Stimulated activated CD8-positive, alpha-beta memory T cell treated with anti-CD3 and anti-CD28 coated beads, Interleukin-4, amount 100 ng/mL, for 1 hour (primary cell): ENCODE data around the gene ZIC4.

Experiments used
- DNase-seq, 2 donors: peaks; one replicate each; pipeline ENCODE4 v3.0.0-alpha.2; 2020; ENCODE audit warnings: low read depth in 2 of 2, low spot score in 1 of 2

Gene ZIC4

DNA sequence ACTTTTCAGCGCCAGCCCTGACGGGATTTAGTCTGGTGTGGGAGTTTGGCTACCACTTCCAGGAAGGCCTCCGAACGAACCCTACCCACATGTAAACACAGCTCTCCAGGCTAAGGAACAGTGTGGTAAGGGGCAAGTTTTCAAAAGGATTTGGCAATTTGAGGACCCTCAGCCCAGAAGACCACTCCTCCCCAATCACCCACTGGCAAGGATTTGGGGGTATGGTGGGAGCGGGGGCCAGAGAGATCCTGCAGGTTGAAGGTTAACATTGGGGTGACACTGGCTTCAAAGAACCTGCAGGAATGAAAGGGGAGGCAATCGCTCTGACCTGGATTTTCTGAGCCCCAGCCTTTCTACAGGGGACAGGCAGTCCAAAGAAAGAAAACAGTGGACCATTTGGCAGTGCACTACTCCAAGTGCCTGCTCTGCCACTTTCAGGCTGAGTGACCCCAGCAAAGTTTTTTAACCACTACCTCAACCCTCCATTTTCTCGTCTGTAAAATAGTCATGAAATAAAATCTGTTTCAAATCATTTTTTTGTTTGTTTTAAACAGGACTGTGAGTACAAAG, 34.5 kb downstream of the ZIC4 start:
- DNase-seq: no peak

DNA sequence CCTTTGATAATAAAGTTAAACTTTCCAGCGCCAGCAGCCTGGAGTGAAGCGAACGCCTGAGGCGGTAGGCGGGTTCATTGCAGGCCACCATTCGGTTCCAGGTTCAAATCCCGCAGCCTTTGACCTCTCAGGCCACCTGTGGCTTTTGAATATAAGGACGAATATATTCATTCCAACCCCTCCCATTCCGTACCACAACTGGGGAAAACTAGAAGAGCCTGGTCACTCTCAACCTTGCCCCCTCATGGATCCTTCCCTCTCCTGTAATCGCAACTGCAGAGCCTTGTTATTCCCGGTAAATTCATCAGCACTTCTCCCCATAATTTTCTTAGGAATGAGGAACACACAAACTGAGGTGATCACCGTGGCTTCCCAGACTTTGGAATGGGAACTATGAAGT, 35.2 kb downstream of the ZIC4 start:
- no peak for DNase-seq

DNA sequence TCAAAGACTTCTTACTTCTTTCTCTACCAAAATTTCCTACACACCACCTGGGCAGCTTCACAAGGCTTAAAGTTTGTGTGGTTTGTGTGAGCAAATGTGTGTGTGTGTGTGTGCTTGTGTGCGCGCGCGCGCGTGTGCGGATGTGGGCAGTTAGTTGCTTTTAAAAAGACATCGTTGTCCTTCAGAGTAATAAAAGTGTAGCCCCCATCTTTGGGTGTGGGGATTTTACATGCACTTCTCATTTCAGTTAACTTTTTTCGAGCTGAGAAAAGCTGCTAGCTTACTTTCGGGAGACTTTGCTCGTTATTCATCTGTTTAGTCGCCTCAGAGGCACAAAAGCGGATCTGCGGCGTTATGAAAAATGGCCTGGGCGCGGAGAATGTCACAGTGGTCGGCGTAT, 36.0 kb downstream of the ZIC4 start:
- DNase-seq: no peak

DNA sequence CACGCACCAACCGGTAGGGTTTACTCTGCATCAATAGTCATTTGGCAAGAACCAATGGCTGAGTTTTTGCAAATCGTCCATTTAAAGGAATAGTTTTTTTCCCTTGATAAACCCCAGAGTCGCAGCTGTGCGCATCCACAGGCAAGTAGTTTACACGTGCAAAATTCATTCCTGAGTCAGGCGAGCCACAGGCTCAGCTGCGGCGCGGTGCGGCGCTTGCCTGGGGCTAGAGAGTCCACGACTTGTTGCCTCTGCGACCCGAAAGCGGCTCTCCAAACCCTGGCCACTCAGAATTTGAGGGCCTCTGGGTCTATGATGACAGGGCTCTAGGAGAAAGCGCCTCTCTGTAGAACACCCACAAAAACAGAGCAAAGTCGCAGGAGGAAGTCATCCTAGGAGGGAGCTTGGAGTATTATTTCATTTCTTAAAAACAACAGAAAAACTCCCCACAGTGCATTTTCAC, 36.7 kb downstream of the ZIC4 start:
- no peak for DNase-seq

DNA sequence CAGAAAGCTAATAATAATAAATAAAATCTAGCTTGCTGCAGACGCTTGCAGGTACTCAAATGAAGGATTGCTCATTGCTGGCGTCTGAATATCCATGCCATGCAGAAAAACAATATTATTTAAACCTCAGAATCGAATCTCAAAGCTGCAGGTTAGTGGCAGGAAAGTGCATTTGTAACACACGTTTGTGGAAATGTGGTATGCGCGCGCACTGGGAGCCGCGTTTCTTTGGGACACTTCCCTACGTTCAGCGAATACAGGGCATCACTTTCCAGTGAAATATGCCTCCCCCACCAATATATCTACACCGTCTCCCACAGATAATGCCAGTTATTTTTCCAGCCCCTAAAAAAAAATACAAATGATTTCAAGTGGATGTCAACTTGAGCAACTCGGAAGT, 37.1 kb downstream of the ZIC4 start:
- no peak for DNase-seq

DNA sequence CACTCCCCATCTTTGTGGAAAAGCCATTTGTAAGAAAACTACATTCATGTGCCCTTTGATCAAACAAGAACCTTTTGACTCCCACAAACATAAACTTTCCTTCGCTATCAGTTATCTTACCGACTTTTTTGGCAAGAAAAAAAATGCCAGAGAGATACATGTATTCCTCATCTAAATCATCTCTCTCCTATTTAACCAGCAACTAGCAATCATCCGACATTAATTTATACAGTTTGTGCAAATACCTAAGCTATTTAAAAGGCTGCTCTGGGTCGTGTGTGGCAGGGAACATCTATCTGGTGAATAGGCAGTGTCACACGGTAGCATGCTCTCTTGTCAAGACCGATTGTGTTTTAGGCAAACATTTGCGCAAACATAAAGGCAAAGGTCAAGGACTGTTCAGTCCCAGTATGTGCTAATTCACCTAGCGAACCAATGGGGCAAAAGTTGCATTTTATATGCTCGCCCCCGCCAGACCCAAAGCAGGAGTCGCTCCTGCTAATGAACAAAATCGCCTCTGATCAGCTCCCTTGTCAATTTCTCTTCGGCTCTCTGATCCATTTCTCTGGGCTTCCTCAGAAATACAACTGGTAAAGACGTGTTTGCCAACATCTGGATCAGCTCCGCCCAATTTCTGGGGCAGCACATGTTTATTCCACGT, 37.7 kb downstream of the ZIC4 start:
- DNase-seq: no peak

DNA sequence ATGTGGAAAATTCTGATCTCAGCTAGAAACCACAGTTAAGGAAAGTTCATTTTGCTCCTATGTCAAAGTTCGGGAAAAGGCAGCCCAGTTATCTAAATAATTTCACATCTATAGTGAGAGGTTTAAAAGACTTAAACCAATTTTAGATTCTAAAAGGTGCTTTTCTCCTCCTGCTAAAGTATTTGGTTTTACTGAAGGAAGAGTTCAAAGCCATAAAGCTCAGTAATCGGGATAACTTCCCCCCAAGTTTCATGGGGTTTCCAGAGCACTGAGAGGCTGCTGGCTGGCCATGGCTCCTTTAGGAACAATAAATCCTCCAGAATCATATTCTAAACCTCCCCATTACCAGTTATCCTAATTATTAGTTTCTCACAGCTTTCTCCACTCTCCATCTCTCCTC, 38.2 kb downstream of the ZIC4 start:
- no peak for DNase-seq

DNA sequence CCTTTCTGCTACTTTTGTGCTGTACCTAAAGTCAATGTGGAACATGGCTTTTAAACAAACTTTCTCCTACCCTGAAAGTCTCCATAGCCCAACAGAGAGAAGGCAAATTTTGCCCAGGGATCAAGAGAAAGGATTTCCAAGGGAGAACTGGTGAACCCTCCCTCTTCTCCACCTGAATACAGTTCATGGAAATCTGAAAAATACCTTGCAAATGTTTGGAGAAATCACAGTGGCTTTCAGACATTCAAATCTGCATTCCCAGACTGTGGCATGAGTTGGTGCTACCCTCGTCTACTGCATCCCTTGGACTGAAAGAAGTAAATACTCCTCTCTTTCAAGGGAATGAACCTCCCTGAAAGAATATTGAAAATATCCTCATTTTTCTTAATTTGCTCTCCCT, 38.7 kb downstream of the ZIC4 start:
- no peak for DNase-seq

DNA sequence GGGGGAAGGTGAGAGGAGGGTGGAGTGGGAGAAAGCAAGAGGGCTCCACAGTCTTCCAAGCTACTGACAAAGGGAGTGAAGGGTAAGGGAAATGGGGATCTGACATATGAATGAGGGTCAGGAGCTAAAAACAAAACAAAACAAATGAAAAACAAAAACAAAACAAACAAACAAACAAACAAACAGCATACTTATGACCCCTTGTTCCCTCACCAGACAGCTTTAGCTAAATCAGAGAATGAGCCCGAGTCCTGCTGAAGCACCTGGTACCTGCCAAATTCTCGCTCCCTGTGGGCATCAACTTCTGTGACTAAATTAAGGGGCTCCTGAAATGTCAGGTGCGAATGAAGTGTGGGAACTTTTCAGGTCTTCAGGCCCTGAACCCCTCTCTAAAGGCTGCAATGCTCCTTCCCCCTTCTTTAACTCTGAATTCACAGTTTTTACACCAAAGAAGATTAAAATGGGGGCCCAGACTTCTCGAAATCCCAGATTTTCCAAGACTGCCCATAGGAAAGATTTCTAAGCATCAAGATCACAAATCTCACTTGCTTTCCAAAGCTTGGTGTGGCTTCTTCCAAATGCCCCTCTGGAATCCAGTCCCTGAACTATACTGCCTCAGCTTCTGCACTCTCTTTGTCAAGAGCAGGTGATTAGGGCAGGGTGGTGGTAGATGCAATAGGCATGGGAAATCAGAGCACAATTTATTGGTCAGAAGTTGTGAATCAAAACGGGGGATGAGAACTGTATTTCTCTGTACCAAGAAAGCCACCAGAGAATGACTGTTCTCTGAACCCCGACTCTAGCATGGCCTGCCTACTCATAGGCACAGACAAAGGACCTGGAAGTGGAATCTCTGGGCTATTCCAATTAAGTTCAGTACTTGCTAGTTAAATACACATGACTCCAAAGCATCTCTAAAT, 40.9 kb downstream of the ZIC4 start:
- no peak for DNase-seq

DNA sequence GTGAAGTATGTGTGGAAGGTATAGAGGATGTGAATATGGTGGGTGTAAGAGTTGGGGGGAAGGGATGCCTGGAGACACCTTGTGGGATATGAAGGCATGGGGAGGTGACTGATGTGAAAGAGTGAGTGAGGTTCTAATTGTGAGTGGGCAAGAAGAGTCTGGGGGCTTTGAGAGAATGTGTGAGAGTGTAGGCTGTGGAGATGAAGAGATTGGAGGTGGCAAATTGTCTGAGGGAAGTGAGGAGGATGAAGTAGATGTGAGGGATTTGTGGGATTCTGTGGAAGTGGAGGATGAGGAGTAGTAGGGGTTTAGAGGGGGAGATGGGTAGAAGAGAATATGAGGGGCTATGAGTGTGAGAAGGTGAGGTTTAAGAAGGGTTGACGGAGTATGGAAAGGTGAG, 41.6 kb downstream of the ZIC4 start:
- DNase-seq: no peak

DNA sequence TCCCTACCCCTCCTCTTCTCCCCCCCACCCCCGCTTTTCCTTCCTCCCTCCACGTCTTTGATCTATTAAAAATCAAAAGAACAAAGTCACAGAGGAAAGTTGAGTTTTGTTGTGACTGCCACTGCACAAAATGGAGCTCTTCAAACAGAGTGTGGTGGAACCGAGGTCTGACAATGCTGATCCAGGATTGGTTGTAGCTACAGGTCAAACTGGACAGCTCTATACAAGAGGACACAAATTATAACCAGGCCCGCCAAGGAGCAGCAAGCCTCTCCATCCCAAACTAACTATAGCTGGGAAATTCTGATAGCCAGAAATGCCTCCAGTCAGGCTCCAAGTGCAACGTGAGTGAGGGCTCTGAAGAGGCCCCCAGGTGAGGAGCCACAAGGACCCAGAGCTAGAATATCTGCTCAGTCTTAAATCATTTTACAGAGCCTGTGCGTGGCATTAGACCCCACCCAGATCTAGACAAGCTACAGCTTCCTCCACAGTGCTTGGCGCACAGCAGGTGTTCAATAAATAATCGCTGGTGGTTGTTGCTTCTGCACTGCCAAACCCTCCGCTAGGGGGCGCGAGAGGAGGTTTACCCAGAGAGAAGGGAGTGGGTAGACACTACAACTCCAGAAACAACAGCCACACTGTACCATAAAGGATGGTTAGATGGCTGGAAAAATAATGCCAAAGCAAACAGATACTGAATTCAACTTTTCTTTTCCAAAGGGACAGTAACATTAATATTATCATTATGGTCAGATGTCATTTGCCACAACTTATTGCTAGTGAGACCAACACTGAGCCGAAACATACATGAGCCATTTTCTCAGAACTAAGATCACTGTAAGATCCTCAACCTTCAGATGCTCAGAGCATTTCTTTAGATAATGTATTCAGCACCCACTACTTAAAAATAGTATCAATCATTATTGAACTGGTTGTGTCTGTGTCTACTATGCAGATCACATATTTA, 44.6 kb downstream of the ZIC4 start:
- DNase-seq: no peak

DNA sequence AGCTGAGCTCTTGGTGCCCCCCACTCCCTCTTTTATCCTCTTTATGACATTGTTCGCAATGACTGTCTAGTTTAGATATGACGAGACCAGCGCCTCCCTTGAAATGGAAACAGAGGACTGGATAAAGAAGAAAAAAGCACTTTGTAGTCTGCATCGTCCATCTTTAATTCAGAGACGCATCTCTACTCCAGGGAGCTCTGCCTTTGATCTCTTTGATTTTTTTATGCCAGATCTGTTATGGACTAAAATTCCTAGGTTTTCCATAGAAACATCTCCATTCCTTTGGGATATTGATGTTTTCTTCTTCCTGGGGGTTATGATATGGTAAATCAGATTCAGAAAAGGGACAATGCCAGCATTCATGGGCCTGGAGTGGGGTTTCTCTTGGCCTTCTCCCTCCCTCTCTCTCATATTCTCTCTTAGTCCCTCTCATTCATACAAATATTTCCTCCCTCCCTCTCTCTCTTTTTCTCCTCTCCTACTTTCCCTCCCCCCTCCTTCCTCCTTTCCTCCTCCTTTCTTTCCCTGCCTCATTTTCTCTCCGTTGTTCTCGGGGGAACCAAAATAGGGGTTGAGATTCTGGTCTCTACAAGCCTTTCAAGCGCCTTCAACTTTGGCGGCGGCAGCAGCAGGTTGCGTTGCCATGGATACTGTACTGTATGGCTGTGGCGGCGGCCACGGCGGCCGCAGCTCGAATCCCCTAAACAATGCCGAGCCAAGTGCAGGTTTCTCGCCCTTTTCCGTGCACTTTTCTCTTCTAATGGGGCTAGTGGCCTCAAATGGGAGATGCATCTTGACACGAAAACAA, 45.5 kb downstream of the ZIC4 start:
- no peak for DNase-seq

DNA sequence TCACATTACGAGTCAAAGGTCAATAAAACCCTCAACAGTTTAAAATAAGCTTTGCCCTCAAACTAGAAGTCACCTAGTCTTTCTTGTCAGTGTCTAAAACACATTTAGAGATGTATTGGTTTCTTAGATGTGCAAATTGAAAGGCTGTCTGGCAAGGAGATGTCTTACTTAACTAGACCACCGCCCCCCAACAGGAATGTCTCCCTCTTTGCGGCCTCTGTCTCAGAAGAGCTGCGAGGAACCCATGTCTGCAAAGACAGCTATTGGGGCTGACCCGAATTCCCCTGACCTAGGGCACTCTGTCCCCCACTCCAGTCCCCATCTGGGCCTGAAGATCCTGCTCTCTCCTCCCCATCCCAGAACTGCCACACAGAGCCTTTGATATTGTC, 46.3 kb downstream of the ZIC4 start:
- DNase-seq: no peak

DNA sequence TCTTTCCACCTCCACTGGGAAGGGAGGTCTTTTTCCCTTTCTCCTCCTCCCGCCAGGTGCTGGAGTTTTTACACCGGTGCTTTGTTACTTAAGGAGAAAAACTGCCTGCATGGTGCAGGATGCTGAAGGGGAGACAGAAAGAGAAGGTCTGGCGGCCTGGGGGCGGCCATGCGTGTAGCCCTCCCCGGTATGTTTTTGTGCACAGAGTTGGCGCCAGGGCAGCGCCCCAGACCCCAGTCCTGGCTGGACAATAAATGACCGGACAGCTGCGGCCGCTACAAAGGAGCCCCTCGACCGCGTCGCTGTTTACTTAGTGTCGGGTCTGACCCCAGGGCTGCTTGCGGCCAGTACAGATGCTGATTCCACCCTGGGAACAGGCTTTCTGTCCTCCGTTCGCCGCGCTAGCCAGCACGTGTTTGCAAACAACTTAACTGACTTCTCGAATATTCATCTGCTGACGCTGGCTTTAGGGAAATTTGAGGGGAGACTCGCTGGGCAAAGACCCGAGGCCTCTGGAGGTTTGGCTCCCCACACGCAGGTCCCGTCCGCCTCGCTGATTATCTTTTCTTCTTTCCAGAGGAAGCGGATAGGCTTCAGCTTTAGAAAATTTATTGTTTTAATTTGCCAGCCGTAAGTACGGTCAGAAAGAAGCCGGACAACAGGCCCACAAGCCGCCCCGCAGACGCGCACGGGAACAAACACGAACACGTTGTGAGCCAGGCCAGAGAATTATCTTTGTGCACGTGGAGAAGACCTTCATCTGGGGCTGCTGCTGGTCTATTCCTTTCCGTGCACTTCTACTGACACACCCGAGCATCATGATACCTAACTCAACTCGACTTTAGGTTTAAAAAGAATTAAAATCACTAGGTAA, 46.9 kb downstream of the ZIC4 start:
- DNase-seq: no peak

DNA sequence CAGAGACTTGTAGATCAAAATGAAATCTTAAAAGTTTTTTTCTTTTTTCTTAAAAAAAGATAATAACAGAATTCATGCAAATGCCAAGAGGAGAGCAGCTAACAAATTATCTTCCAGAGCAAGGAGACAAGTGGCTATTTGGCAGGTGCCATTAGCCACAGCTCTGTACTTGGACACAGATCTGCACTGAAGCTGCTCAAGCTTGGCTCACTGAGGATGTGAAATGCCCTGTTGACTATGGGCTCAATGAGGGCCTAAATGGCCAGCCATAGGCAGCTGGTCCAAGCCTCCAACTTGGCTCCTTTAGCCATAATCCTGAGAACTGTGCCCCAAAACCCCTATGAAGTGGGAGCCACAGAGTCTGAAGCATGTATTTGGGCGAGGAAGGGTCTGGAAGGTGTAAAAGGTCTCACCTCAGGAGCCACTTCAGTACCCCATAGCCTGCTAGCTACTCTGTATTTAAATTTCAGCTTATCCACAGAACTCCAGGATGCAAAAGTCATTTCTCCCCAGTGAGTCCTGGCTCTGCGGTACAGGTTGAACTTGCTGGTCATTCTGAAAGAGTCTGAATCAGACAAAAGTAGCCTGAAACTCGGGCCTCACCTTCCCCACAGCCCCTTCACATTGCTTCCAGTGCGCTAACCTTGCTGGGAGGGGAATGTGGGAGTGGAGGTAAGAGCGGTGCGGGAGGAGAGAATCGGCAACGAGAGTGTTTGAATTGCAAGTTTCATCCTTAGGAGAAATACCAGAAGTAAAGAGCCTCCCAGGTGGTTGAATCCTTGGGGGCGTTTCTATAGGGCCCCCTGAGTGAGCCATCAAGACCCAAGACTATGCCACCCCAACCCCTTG, 48.0 kb downstream of the ZIC4 start:
- DNase-seq: no peak

DNA sequence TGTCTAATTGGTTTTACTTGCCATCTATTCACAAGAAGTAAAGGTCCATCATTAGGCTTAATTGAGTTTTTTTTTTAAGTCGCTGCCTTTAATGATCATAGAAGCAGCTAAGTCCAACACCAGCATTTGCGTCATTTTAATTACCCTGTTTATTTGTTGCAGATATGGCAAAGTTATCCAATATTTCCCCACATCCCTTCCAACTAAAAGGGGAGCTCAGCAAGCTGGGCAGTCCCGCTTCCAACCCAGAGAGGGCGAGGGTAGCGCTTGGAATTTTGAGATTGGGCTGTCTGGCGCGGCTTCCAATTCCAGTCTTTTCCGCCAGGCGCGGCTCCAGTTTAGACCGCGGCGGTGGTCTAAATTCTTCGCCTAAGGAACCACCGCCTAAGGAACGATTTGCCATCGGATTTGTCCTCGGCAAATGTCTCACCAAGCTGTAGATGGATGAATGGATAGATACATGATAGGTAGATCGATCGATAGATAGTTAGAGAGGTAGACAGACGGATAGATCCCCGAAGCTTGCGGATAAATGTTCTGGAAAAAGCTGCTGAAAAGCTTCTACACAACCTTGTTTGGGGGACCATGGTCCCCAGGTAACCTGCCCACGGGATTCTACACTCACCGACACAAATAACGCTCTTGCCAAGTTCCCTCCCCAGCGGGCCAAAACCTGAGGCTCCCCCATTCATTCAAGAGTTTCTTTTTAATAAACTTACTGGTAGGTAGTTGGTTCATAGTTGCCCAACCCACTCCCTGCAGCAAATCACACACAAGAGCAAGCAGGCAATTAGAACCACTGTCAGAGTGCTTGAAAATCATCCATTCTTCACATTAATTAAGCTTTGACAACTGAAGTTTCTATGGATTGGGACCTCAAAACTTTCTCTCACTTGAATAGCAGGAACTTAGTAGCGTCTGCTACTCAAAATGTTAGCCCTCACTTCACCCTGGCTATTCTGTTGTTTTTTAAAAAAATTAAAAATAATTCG, 49.1 kb downstream of the ZIC4 start:
- no peak for DNase-seq
